OCI-LY7 (cell line): ENCODE measurements around the gene CDK19.

Source experiments
- EZH2phosphoT487 ChIP-seq: fragments of 200-600 bp; sonication (generic); IDR thresholded peaks from 2 replicates; pipeline ENCODE4 v1.6.1; 2018; ENCODE audit warnings: low read depth, borderline replicate concordance, mild to moderate bottlenecking, mixed run types, antibody characterized with exemption, low read length, moderate library complexity, mixed read lengths
- TF ChIP-seq, protein P1 (sequence below): fragments of 200-600 bp; sonication (generic); conservative IDR thresholded peaks from 2 replicates; pipeline ENCODE4 v1.5.1; 2014; ENCODE audit warnings: mild to moderate bottlenecking, antibody characterized with exemption, low read length, moderate library complexity, mixed read lengths

GRCh38 chr6:110566346-110567125 lies 248.7 kb downstream of the CDK19 start:
- TF ChIP-seq, protein P1, sequence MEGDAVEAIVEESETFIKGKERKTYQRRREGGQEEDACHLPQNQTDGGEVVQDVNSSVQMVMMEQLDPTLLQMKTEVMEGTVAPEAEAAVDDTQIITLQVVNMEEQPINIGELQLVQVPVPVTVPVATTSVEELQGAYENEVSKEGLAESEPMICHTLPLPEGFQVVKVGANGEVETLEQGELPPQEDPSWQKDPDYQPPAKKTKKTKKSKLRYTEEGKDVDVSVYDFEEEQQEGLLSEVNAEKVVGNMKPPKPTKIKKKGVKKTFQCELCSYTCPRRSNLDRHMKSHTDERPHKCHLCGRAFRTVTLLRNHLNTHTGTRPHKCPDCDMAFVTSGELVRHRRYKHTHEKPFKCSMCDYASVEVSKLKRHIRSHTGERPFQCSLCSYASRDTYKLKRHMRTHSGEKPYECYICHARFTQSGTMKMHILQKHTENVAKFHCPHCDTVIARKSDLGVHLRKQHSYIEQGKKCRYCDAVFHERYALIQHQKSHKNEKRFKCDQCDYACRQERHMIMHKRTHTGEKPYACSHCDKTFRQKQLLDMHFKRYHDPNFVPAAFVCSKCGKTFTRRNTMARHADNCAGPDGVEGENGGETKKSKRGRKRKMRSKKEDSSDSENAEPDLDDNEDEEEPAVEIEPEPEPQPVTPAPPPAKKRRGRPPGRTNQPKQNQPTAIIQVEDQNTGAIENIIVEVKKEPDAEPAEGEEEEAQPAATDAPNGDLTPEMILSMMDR, result no peak
- TF ChIP-seq EZH2phosphoT487, result no peak
